Esophagus squamous epithelium (tissue), 4 donors: ENCODE results near the gene MARCHF11.

Source experiments
- POLR2A ChIP-seq, 4 donors: fragments of 450-650 bp; IDR thresholded peaks; one replicate each; pipeline ENCODE4 v1.6.1; 2017; ENCODE audit warnings: antibody characterized with exemption in 4 of 4, mild to moderate bottlenecking in 4 of 4, moderate library complexity in 3 of 4
- TF ChIP-seq, protein P1 (sequence below), 6 experiments: fragments of 450-650 bp in 4 of 6; fragments of 200-600 bp in 2 of 6; sonication (generic) in 2 of 6; IDR thresholded peaks; one replicate each; pipeline ENCODE4 v1.5.1; 2016 to 2019; ENCODE audit warnings: antibody characterized with exemption in 6 of 6, mild to moderate bottlenecking in 4 of 6, moderate library complexity in 4 of 6

DNA sequence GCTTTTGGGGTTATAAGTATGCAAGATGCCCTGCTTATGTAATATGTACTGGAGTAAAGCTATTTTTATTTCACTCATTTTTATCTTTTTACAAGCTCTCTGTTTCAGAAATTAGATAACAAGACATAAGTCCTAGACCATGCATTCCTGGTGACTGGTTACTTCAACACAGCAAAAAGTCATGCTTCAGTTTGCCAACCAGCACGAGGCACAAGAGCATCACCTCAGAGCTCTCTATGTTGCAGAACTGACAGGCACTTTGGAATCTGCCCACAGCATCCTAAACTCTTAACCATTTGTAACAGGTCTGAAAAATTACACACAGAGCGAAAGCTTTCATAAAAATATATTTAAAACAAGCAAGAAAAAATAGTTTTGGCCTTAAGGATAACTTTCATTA is 112.8 kb downstream of the MARCHF11 start:
- TF ChIP-seq, protein P1, sequence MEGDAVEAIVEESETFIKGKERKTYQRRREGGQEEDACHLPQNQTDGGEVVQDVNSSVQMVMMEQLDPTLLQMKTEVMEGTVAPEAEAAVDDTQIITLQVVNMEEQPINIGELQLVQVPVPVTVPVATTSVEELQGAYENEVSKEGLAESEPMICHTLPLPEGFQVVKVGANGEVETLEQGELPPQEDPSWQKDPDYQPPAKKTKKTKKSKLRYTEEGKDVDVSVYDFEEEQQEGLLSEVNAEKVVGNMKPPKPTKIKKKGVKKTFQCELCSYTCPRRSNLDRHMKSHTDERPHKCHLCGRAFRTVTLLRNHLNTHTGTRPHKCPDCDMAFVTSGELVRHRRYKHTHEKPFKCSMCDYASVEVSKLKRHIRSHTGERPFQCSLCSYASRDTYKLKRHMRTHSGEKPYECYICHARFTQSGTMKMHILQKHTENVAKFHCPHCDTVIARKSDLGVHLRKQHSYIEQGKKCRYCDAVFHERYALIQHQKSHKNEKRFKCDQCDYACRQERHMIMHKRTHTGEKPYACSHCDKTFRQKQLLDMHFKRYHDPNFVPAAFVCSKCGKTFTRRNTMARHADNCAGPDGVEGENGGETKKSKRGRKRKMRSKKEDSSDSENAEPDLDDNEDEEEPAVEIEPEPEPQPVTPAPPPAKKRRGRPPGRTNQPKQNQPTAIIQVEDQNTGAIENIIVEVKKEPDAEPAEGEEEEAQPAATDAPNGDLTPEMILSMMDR (IDR thresholded peaks at IDR 0.05): no peak
- TF ChIP-seq POLR2A (IDR thresholded peaks at IDR 0.05): no peak
